ENCODE data around the gene EME2.
"Not testable (repeated sequence)": the region's sequence is repeated elsewhere in the genome, so short reads cannot be mapped to it uniquely, and the experiment has no call there.

Gene EME2

GRCh38 chr16:1772362-1772907 is at the start of gene EME2:
Gene EME2 (plus strand): TSS chr16:1772810. CDS start chr16:1773228, 418 bp downstream.
- no peak for DNase-seq (ENCODE audit: low read depth)

- DNase-seq (ENCODE audit: low read depth) = no peak
These were observed 49.0 kb upstream of the EME2 start for GRCh38 chr16:1723450-1724147.

GRCh38 chr16:1724491-1724890 is 48.1 kb upstream of the EME2 start:
- no peak for DNase-seq (ENCODE audit: low read depth)

GRCh38 chr16:1726661-1727502 is 45.7 kb upstream of the EME2 start:
- DNase-seq (ENCODE audit: low read depth) = no peak

- DNase-seq (ENCODE audit: low read depth) = no peak
These were observed 44.7 kb upstream of the EME2 start for GRCh38 chr16:1727651-1728624.

- DNase-seq (ENCODE audit: low read depth) = no peak
These were observed 43.6 kb upstream of the EME2 start for GRCh38 chr16:1729026-1729425.

GRCh38 chr16:1729445-1729844 is 43.2 kb upstream of the EME2 start:
- DNase-seq (ENCODE audit: low read depth) = no peak

- no peak for DNase-seq (ENCODE audit: low read depth)
These were observed 41.5 kb upstream of the EME2 start for GRCh38 chr16:1731073-1731472.

- DNase-seq (ENCODE audit: low read depth) = no peak
These were observed 41.0 kb upstream of the EME2 start for GRCh38 chr16:1731603-1732002.

- no peak for DNase-seq (ENCODE audit: low read depth)
These were observed 40.5 kb upstream of the EME2 start for GRCh38 chr16:1732071-1732470.

- not testable (repeated sequence) for DNase-seq (ENCODE audit: low read depth)
These were observed 40.0 kb upstream of the EME2 start for GRCh38 chr16:1732551-1732987.

- no peak for DNase-seq (ENCODE audit: low read depth)
These were observed 38.5 kb upstream of the EME2 start for GRCh38 chr16:1734123-1734522.

- DNase-seq (ENCODE audit: low read depth) = no peak
These were observed 37.8 kb upstream of the EME2 start for GRCh38 chr16:1734816-1735215.

- DNase-seq (ENCODE audit: low read depth) = no peak
These were observed 32.4 kb upstream of the EME2 start for GRCh38 chr16:1740234-1740633.

- no peak for DNase-seq (ENCODE audit: low read depth)
These were observed 31.7 kb upstream of the EME2 start for GRCh38 chr16:1740781-1741490.

GRCh38 chr16:1741553-1742165 is 31.0 kb upstream of the EME2 start:
- DNase-seq (ENCODE audit: low read depth) = no peak

GRCh38 chr16:1743376-1744337 is 29.0 kb upstream of the EME2 start:
- no peak for DNase-seq (ENCODE audit: low read depth)

GRCh38 chr16:1744338-1744840 is 28.2 kb upstream of the EME2 start:
- no peak for DNase-seq (ENCODE audit: low read depth)

GRCh38 chr16:1745181-1745899 is 27.3 kb upstream of the EME2 start:
- no peak for DNase-seq (ENCODE audit: low read depth)
